Heart left ventricle (tissue), 16 donors: Measurements from ENCODE around the gene AVPR2. TPM values are rescaled to one million over a fixed set of nuclear protein-coding genes. Genes with fewer than 3 reads are reported as not detected.

Source experiments
- ATAC-seq, 4 donors: fragments of 200-7000 bp; cut with Tn5 transposase; one replicate each; pipeline ENCODE4 v1.9.1; 2020 to 2022; ENCODE audit warnings: moderate library complexity in 4 of 4, mild to moderate bottlenecking in 3 of 4, moderate number of reproducible peaks in 1 of 4
- DNase-seq, 5 donors: peaks; one replicate each; pipeline ENCODE4 v3.0.0-alpha.2; 2020
- H3K27ac ChIP-seq, 12 donors: fragments of 200-600 bp; sonication (generic) in 4 of 12; one replicate each; pipeline versions ENCODE4 v1.5.0 to v1.8.0; 2016 to 2022; ENCODE audit warnings: mild to moderate bottlenecking in 2 of 12
- H3K27me3 ChIP-seq, 9 donors: fragments of 200-600 bp; sonication (generic) in 2 of 9; one replicate each; pipeline versions ENCODE4 v1.5.1 to v1.8.0; 2016 to 2022; ENCODE audit warnings: mild to moderate bottlenecking in 3 of 9
- H3K36me3 ChIP-seq, 9 donors: fragments of 200-600 bp; sonication (generic) in 2 of 9; one replicate each; pipeline versions ENCODE4 v1.5.0 to v1.8.0; 2018 to 2022; ENCODE audit warnings: mild to moderate bottlenecking in 2 of 9
- H3K4me1 ChIP-seq, 12 donors: fragments of 200-600 bp; sonication (generic) in 4 of 12; one replicate each; pipeline versions ENCODE4 v1.5.0 to v1.8.0; 2016 to 2022; ENCODE audit warnings: mild to moderate bottlenecking in 3 of 12
- H3K4me3 ChIP-seq, 12 donors: fragments of 200-600 bp; sonication (generic) in 4 of 12; one replicate each; pipeline versions ENCODE4 v1.5.0 to v1.8.0; 2017 to 2022; ENCODE audit warnings: mild to moderate bottlenecking in 9 of 12, moderate library complexity in 4 of 12
- H3K9me3 ChIP-seq, 12 donors: fragments of 200-600 bp; sonication (generic) in 4 of 12; one replicate each; pipeline versions ENCODE4 v1.5.0 to v1.8.0; 2016 to 2022; ENCODE audit warnings: mild to moderate bottlenecking in 1 of 12
- POLR2A ChIP-seq, 2 donors: fragments of 450-650 bp; IDR thresholded peaks; one replicate each; pipeline ENCODE4 v1.6.1; 2017; ENCODE audit warnings: antibody characterized with exemption in 2 of 2, mild to moderate bottlenecking in 2 of 2, moderate library complexity in 2 of 2
- WGBS, 4 donors: extraction: QIAGEN DNeasy Blood & Tissue Kit in 2 of 4; methylation state at CpG; one replicate each; pipeline versions ENCODE4 v1.1.5 to v1.1.7; 2013 to 2018; 5-methylcytosine and 5-hydroxymethylcytosine counted together
- intact Hi-C, 10 donors: fragments of 100-400 bp; cut with DNase I; formaldehyde crosslinking; loops; one replicate each; pipeline versions ENCODE4 v1.11.1 to v1.14.2; 2022
- polyA plus RNA-seq, 2 donors: library from polyadenylated mRNA; stranded (reverse); fragments of 200-250 nt; gene quantifications; one replicate each; pipeline ENCODE4 v1.2.3, GENCODE V29; 2013
- total RNA-seq, 9 donors: library from RNA; depleted of rRNA in 2 of 9; stranded (reverse); fragments of >200 nt in 2 of 9; fragmentation: NEBNext Ultra II Directional in 3 of 9; extraction: Animal tissue kit (Norgen Biotek cat#: 25700) in 3 of 9; gene quantifications; one replicate each; pipeline versions ENCODE4 v1.1.0 to v1.2.4, GENCODE V29; 2016 to 2023
- TF ChIP-seq, protein P1 (sequence below), 12 donors: fragments of 200-600 bp; sonication (generic) in 4 of 12; IDR thresholded peaks; one replicate each; pipeline versions ENCODE4 v1.5.0 to v1.8.0; 2018 to 2022; ENCODE audit warnings: antibody characterized with exemption in 12 of 12, mild to moderate bottlenecking in 5 of 12
- donor health status: ischemic (EF 13 %, LVEDD 7.1; RV severe dilation, severe dysfunction).
- donor health status: healthy with polysubstance abuse.
- donor health status: DM: no; HTN: yes; CAD: no.
- donor health status: DM: no; HTN: no; CAD: no.
- donor health status: ischemic (EF 25% LVEDD 6.9; RV normal size, moderate dysfunction).
- donor health status: ischemic (EF 25% LVEDD 5.7; RV mildly dilated, moderate dysfunction).
- donor health status: healthy.
- donor health status: DM: yes; HTN: yes; CAD: no.
- donor health status: ischemic (EF 35%, LVEDD 5.7; RV mildly dilated, moderate dysfunction).
- donor health status: nonischemic (EF 11% LVEDD 7.7; RV severe dilation, severe dysfunction).
- donor health status: DM: yes; HTN: yes; CAD: no.
- donor health status: PGD.
- donor health status: ischemic (EF 29% LVEDD 5.4; RV normal size, mild dysfunction).
- donor health status: nonischemic (EF 23%, LVEDD 6.1; RV moderate dilation, normal function).

The AVPR2 gene
- total and polyA plus RNA-seq, 11 donors = 2.2 to 10.5 (median 3.1) TPM

DNA sequence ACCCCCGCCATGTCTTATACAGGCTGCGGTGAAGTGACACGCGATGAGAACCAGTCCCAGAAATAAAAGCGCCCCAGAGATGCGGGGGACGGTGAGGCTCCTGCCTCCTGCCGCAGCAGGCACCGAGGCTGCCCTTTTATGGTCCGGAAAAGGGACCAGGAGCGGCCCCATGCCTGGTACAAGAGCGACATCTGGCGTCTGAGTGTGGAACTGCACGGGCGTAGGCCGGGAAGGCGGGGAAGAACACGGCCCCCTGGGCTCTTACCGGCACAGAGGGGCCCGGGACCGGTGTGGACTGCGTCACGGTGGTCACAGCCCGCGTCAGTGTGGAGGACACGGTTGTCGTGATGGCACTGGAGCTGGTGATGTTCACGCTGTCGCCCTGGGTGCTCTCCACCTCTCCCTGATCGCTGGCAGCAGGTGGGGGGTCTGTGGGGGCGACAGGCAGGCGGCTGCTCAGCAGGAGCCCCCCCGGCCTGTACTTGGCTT lies 48.9 kb downstream of the AVPR2 start:
- Histone ChIP-seq H3K36me3 (peaks cover 0 to 96% (median 72%) of the 10 kb centered on the region in 9 donors), H3K4me3 (no peak overlapping the region)
- whole genome bisulfite sequencing, 4 donors = 18 to 40% (median 29%) methylated on average over 2 to 33 of the region's 33 CpGs

GRCh38 chrX:153953892-153954557 lies 49.6 kb downstream of the AVPR2 start:
- no peaks in the 10 kb centered on the region for H3K27me3 ChIP-seq
- H3K9me3 ChIP-seq = no peaks in the 10 kb centered on the region
- H3K4me1 ChIP-seq = peaks cover 0 to 19% (median 5%) of the 10 kb centered on the region in 12 donors
- TF ChIP-seq, protein P1, sequence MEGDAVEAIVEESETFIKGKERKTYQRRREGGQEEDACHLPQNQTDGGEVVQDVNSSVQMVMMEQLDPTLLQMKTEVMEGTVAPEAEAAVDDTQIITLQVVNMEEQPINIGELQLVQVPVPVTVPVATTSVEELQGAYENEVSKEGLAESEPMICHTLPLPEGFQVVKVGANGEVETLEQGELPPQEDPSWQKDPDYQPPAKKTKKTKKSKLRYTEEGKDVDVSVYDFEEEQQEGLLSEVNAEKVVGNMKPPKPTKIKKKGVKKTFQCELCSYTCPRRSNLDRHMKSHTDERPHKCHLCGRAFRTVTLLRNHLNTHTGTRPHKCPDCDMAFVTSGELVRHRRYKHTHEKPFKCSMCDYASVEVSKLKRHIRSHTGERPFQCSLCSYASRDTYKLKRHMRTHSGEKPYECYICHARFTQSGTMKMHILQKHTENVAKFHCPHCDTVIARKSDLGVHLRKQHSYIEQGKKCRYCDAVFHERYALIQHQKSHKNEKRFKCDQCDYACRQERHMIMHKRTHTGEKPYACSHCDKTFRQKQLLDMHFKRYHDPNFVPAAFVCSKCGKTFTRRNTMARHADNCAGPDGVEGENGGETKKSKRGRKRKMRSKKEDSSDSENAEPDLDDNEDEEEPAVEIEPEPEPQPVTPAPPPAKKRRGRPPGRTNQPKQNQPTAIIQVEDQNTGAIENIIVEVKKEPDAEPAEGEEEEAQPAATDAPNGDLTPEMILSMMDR (IDR thresholded peaks at IDR 0.05) = no peak
- no peak for TF ChIP-seq POLR2A (IDR thresholded peaks at IDR 0.05)
- intact Hi-C loops = loop anchor here (1.0 to 10.0 kb wide), 6 partner anchors 189 to 995 kb away; partner anchors contain the start of gene PLXNB3 (in 9 of the 10)
- DNase-seq (peak in 1 of 5 donors; percentile 46), ATAC-seq (no peak)
- H3K36me3 ChIP-seq = peaks cover 0 to 100% (median 79%) of the 10 kb centered on the region in 9 donors
- 84 to 85% (median 85%) methylated on average over 17 to 33 of the region's 33 CpGs for WGBS, 4 donors
- H3K27ac ChIP-seq = peak overlapping the region in 3 of 12 donors; percentile 52 to 86 (median 72)
- H3K4me3 ChIP-seq = no peak overlapping the region

More for the DNA sequence above, 48.9 kb downstream of the AVPR2 start:
- no peaks in the 10 kb centered on the region for H3K27me3 ChIP-seq
- intact Hi-C loops = loop anchor here in 9 of 10 donors (1.0 to 10.0 kb wide), 5 partner anchors 189 to 995 kb away; partner anchors contain the start of gene PLXNB3 (in 9 of the 9)
- DNase-seq (peak; percentile 60 to 77 (median 65)), ATAC-seq (peak; percentile 34 to 76 (median 68))
- peaks cover 0 to 26% (median 5%) of the 10 kb centered on the region in 12 donors for H3K4me1 ChIP-seq
- TF ChIP-seq, protein P1 (IDR thresholded peaks at IDR 0.05) = peak; percentile 78 to 99 (median 88)
- no peak for TF ChIP-seq POLR2A (IDR thresholded peaks at IDR 0.05)
- H3K9me3 ChIP-seq = no peaks in the 10 kb centered on the region
- peak overlapping the region in 7 of 12 donors; percentile 32 to 86 (median 49) for H3K27ac ChIP-seq

GRCh38 chrX:153954558-153955227 lies 50.2 kb downstream of the AVPR2 start:
- Histone ChIP-seq H3K27me3 (no peaks in the 10 kb centered on the region), H3K27ac (peak overlapping the region in 1 of 12 donors; percentile 86), H3K36me3 (peaks cover 0 to 100% (median 85%) of the 10 kb centered on the region in 9 donors), H3K4me3 (no peak overlapping the region), H3K4me1 (peaks cover 0 to 14% (median 3%) of the 10 kb centered on the region in 12 donors), H3K9me3 (no peaks in the 10 kb centered on the region)
- no peak for TF ChIP-seq POLR2A (IDR thresholded peaks at IDR 0.05)
- TF ChIP-seq, protein P1 (IDR thresholded peaks at IDR 0.05) = no peak
- intact Hi-C loops = loop anchor here in 7 of 10 donors (2.0 to 10.0 kb wide), 3 partner anchors 192 to 420 kb away; partner anchors contain the start of gene PLXNB3 (in 5 of the 7)
- no peak for ATAC-seq
- peak in 1 of 5 donors; percentile 27 for DNase-seq
- WGBS, 4 donors = 93 to 98% (median 95%) methylated on average over 21 to 44 of the region's 44 CpGs
